ENCODE measurements around the gene DSTN.

DSTN gene

GRCh38 chr20:17630806-17631195, 60.9 kb downstream of the DSTN start:
- DNase-seq (ENCODE audit: low read depth, low spot score): no peak
- no peak overlapping the region for H3K4me3 ChIP-seq (ENCODE audit: low read length)

- H3K4me3 ChIP-seq (ENCODE audit: low read length): no peak overlapping the region
- no peak for DNase-seq (ENCODE audit: low read depth, low spot score)
Measured at GRCh38 chr20:17631576-17632319, 61.9 kb downstream of the DSTN start.

- DNase-seq (ENCODE audit: low read depth, low spot score): no peak
Measured at GRCh38 chr20:17633221-17633849, 63.5 kb downstream of the DSTN start.

GRCh38 chr20:17633850-17634500, 64.1 kb downstream of the DSTN start:
- DNase-seq (ENCODE audit: low read depth, low spot score): no peak

More at GRCh38 chr20:17633221-17633849, 63.5 kb downstream of the DSTN start:
- no peak overlapping the region for H3K4me3 ChIP-seq (ENCODE audit: low read length)

GRCh38 chr20:17634661-17635331, 64.9 kb downstream of the DSTN start:
- DNase-seq (ENCODE audit: low read depth, low spot score): no peak

More at GRCh38 chr20:17633850-17634500, 64.1 kb downstream of the DSTN start:
- no peak overlapping the region for H3K4me3 ChIP-seq (ENCODE audit: low read length)

GRCh38 chr20:17635332-17636244, 65.7 kb downstream of the DSTN start:
- DNase-seq (ENCODE audit: low read depth, low spot score): no peak
- no peak overlapping the region for H3K4me3 ChIP-seq (ENCODE audit: low read length)

More at GRCh38 chr20:17634661-17635331, 64.9 kb downstream of the DSTN start:
- no peak overlapping the region for H3K4me3 ChIP-seq (ENCODE audit: low read length)

GRCh38 chr20:17636523-17637412, 66.9 kb downstream of the DSTN start:
- DNase-seq (ENCODE audit: low read depth, low spot score): no peak
- no peak overlapping the region for H3K4me3 ChIP-seq (ENCODE audit: low read length)

GRCh38 chr20:17637413-17637780, 67.5 kb downstream of the DSTN start:
- no peak for DNase-seq (ENCODE audit: low read depth, low spot score)
- H3K4me3 ChIP-seq (ENCODE audit: low read length): no peak overlapping the region

GRCh38 chr20:17637985-17638640, 68.2 kb downstream of the DSTN start:
- no peak for DNase-seq (ENCODE audit: low read depth, low spot score)
- H3K4me3 ChIP-seq (ENCODE audit: low read length): no peak overlapping the region

- no peak for DNase-seq (ENCODE audit: low read depth, low spot score)
- H3K4me3 ChIP-seq (ENCODE audit: low read length): no peak overlapping the region
Measured at GRCh38 chr20:17638835-17639407, 69.0 kb downstream of the DSTN start.

- H3K4me3 ChIP-seq (ENCODE audit: low read length): no peak overlapping the region
- no peak for DNase-seq (ENCODE audit: low read depth, low spot score)
Measured at GRCh38 chr20:17640146-17640874, 70.4 kb downstream of the DSTN start.

- no peak for DNase-seq (ENCODE audit: low read depth, low spot score)
- H3K4me3 ChIP-seq (ENCODE audit: low read length): no peak overlapping the region
Measured at GRCh38 chr20:17640875-17641378, 71.1 kb downstream of the DSTN start.

GRCh38 chr20:17641520-17641964, 71.7 kb downstream of the DSTN start:
- DNase-seq (ENCODE audit: low read depth, low spot score): no peak
- no peak overlapping the region for H3K4me3 ChIP-seq (ENCODE audit: low read length)

GRCh38 chr20:17641993-17642392, 72.1 kb downstream of the DSTN start:
- DNase-seq (ENCODE audit: low read depth, low spot score): no peak
- no peak overlapping the region for H3K4me3 ChIP-seq (ENCODE audit: low read length)

- H3K4me3 ChIP-seq (ENCODE audit: low read length): no peak overlapping the region
- no peak for DNase-seq (ENCODE audit: low read depth, low spot score)
Measured at GRCh38 chr20:17642404-17643269, 72.8 kb downstream of the DSTN start.
